CD4-positive, alpha-beta T cell treated with Interleukin-4 for 1 hour (primary cell): ENCODE measurements around the gene FOXN3.
"Not testable (repeated sequence)": the region's sequence is repeated elsewhere in the genome, so short reads cannot be mapped to it uniquely, and the experiment has no call there.

Experiments
- DNase-seq, 2 donors: peaks; one replicate each; pipeline ENCODE4 v3.0.0-alpha.2; 2020 to 2022

FOXN3 gene

DNA sequence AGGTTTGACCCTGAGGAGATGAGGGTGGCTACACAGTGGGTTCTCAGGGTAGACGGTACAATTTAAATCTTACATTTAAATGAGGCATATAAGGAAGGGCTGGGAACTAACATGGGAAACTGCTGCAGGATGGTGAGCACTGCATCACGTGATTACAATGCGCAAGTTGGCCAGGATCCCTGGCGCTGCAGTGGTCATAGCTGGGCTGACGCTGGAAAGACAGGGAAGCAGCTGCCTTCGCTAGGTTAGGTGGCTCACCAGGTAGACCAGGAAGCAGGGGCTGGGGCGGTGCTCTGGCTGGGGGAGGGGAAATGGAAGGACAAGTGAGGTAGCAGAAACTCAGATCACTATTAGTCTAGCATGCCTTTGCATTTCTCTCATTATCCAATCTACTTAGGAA lies 149.9 kb downstream of the FOXN3 start:
- DNase-seq: no peak

DNA sequence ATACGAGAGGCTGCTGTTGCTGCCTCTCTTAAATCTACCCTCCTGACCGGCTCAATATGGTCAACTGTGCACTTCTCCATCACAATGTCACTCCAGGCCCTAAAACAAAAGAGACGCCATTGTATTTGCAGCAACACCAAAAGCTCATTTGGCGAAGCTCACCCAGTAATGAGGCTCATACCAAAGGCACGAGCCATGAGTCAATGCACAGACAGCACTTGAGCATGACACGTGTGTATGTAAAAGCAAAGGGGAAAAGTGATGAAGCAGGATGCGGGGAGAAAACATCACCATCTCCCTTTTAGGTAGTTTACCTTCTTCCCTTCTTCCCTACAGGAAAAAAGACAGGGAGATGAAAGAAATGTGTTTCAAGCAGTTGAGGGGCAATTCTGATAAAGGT lies 150.3 kb downstream of the FOXN3 start:
- no peak for DNase-seq

DNA sequence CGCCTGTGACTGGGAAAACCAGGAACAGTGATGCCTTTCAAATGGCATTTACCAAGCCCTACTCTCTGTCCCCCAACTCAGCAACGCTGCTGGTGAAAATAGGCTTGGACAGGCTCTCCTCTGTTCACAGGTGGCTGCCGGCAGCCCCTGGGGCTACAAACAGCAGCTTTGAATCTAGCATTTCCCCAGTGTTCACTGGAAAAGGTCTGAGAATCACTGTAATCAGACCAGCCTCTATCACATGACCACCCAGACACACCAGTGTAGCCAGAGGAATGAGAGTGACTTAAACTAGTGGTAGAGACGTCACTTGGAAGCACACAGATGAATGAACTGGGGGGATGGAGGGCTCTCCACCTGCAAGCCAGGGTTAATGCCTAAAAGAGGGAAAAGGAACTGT lies 151.8 kb downstream of the FOXN3 start:
- DNase-seq: no peak

DNA sequence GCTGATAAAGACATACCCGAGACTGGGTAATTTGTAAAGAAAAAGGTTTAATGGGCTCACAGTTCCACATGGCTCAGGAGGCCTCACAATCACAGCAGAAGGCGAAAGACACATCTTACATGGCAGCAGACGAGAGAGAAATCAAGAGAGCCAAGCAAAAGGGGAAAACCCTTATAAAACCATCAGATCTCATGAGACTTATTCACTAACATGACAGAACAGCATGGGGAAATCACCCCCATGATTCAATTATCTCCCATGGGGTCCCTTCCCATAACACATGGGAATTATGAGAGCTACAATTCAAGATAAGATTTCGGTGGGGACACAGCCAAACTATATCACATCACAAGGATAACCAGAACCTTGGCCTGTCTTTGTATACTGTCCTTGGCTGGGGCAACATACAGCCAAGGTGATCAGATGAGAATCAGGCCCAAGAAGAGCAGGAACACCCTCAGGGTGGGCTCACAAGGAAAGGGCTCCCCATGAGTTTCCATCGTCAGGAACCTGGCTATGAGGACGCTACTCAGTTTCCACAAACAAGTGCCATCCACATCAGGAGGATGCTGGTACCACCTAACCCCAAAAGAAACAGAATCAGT lies 152.7 kb downstream of the FOXN3 start:
- DNase-seq: no peak

DNA sequence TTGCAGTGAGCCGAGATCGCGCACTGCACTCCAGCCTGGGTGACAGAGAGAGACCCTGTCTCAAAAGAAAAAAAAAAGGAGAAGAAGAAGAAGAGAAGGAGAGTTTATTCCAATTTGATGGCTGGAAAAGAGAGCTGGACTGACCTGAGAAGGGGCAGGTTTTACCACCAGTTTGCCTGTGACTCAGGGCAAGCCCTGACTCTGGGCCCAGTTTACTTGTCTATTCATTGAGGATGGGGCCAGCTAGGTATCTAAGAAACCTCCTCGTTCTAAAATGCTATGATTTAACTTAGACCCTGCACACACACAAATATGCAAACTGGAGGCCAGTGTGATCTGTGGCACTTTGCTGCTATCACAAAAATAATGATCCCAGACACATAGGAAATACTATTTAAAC lies 155.0 kb downstream of the FOXN3 start:
- no peak for DNase-seq

DNA sequence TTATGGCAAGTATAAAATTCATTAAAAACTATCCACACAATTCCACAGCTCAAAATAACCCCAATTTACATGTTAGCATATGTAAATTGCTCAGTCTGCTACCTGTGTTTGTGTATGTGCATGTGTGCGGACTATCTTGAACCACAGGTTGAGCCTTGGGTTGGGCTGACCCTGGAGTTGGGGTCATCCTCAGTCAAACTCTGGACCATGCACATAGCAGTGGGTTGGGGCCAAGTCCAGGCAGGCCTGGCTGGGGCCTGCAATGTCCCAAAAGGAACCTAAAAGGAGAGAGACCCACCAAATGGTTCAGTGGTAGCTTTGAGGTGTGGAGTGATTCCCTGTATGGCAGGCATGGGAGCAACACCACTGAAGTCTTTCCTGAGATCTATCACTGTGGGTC lies 156.1 kb downstream of the FOXN3 start:
- DNase-seq: no peak

DNA sequence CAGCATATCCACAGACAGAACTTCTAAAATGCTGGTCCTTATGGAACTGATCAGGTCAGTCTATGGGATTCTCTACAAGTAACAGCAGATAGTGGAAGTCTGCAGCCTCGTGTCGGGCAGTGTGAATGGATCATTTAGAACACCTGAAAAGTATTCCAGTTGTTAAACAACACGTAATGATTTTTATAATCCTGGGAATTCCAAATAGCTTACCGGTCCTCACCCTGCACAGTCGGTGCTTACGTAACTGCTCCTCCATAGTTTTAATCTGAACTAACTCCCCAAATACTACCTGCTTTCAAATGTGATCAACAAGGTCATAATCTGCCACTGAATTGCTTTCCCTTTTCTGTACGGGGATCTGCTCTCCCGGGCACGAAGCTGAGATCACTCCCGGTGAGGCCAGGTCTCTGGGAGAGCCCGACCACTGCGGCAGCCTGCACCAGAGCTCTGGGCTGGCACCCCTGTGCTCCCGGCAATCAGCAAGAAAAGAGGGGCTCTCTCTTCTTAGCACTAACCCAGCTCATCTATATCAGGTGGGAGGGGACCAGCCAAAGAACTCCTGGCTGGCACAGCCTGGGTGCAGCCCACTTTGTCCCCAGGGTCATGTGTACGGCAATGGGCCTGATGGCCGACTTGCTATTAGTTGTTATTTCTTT lies 157.0 kb downstream of the FOXN3 start:
- no peak for DNase-seq

DNA sequence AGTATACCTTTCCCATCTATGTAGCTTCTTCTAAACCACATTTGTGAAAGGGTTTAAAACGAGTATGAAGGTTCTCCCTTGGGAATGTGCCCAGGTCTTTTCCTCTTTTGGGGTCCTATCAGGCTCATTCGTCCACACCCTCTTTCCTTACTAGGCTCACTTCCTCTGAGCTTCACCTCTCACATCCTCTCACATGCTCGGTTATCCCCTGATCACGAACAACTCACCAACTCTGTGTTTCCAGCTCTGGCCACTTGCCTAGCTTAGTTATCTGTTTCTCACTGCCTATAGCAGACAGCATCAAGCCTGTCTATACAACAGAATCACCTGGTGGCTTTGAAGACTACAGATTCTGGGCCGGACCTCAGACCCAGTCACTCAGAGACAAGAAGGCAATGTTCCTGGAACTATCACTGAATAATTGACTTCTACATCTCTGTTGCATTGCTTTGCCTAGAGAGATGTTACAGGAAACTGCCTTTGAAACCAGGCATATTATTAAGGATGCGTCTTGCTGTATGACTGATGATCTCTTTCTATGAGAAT lies 158.2 kb downstream of the FOXN3 start:
- DNase-seq: no peak

DNA sequence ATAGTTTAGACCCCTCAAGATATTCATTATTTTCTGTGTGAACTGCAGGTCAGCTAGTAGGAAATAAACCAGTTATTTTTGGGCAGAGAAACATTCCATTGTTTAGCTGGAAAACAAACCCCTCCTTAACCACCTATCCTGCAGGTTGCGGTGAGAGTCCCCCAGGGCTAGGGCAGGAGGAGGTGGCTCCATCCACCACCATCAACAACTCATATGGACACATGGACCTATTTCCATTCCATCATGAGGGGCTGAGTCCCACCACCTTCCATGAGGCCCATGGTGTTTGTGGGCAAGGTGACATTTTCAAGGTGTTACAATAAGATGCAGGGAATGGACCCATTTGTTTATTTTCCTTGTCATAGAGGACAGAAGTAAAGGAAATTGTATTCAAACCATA lies 160.1 kb downstream of the FOXN3 start:
- DNase-seq: no peak

DNA sequence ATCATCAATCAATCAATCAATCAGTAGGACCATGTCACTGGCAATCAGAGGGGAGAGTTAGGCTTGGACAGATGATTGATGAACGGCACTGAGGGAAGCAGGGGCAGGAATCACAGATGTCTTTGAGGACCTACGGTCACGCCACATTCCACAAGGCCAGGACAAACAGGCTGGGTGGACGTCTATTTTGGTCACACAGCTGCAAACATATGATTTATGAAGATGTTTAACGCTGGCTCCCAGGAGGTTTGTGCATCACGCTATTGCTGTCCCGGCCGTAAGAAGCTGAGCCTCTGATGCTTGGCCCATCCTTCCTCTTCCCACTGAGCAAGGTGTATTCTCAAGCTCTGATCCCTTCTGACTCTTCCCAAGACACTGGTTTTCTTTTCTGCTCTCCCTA lies 160.8 kb downstream of the FOXN3 start:
- no peak for DNase-seq

DNA sequence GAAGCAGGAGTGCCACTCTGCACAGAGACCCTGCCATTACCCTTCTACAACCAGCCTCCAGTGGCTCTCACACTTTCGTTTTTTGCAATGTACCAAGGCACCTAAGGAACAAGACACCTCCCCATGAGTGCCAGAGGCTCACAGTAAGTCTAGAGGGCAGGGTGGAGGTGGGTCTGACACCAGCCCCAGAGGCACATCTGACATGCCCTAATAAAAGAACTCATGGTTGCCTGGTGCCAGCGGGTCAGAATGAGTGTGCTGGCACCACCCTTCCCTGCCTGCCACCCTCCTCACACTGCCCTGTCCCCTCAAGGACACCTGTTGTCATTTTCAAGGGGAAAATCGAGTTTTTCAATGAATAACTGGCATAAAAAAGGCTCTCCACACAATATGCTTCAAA lies 161.2 kb downstream of the FOXN3 start:
- DNase-seq: no peak

DNA sequence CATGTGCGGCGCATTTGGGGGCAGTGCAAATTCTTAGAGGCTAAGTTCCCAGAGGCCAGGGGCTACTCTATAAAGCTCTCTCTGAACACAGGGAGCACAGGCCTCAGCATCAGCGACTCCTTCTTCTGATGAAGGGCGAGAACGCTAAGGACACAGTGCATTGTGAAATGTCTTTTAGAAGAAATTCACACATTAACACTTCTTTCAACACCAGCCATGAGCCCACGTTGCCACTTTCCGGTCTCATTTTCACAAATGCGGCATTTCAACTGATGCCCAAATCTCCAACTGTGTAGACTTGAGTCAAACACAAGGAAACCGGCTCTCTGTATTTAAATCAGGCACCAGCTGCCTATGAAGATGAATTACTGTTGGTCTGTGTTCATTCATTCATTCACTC lies 162.0 kb downstream of the FOXN3 start:
- no peak for DNase-seq

DNA sequence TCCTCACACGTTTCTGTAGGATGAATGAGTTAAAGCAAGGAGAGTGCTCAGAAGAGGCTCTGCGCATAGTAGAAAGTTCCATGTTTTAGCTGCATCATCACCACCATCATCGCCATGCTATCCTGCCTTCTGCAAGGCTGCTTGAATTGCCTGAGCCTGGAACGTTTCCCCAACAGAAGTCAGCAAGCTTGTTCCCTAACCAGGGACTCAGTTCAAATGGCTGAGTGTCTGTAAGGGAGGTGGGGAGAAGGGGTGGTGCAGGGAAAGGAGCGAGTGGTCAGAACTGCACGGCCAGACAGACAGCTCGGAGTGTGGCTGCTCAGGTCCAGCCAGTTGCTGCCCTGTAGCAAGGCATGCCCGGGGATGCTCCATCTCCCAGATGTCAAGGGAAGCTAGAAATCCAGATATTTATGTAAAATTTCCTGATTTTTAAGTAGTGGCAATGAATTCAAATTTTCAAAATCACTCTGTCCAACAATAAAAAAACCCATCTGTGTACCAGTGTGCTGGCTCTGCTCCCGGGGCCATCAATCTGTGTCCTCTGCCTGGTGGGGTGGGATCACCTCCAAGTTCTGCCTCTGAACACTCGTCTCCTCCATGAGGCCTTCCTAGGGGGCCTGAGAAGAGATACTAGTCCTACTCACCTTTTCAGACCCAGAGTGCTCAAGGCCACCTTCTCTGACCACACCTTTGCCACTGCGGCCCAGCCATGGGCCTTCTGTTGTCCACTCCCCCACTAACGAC lies 162.7 kb downstream of the FOXN3 start:
- DNase-seq: no peak

DNA sequence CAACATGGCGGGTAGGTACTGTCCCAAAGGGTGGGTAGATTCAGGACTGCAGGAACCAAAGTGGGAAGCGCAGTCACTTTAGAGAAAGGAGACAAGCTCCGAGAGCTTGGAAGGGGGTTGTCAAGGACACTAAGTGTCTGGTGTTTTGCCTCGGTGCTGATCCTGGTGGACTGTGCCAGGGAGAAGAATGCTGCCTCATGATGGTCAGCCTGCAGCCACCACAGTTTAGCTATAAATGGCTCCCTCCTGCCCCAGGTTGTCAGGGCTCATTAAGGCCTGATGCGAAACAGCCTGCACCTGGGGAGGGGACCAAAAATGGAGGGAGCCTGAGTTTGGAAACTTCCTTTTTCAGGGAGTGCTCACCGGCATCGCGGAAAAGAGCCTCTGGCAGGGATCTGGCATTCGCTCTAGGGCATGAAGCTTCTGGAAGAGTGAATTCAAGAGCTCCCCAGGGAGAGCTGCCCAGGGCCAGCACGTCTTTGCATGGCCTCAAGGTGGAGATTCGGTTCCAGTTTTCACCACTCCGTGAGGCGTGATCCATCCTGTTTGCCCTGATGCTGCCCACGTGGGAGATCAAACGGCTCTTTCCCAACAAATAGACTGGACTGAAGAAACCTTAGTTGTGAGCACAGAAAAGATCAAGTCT lies 164.0 kb downstream of the FOXN3 start:
- no peak for DNase-seq

DNA sequence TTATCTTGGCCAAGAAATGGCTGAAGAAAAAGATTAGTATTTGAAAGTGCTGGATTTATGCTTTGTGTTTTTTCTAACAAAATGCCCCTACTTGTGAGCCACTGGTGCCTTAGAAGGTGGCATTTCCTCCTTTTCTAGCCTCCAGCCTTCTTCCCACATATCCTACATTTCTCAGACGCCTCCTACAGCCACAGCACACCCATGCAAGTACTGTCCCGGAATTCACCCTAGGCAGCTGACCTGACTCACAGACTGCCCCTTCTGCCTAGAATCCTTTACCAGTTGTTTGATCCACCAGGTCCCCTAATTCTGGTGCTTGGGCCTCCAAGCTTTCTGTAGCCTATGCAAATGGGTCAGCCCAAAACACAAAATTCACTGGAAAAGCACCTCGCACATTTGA lies 166.0 kb downstream of the FOXN3 start:
- DNase-seq: no peak

DNA sequence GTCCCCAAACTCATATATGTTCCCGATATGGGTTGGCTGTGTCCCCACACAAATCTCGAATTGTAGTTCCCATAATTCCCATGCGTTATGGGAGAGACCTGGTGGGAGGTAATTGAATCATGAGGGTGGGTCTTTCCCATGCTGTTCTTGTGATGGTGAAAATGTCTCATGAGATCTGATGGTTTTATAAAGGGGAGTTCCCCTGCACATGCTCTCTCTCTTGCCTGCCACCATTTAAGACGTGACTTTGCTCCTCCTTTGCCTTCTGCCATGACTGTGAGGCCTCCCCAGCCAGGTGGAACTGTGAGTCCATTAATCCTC lies 166.4 kb downstream of the FOXN3 start:
- not testable (repeated sequence) for DNase-seq

DNA sequence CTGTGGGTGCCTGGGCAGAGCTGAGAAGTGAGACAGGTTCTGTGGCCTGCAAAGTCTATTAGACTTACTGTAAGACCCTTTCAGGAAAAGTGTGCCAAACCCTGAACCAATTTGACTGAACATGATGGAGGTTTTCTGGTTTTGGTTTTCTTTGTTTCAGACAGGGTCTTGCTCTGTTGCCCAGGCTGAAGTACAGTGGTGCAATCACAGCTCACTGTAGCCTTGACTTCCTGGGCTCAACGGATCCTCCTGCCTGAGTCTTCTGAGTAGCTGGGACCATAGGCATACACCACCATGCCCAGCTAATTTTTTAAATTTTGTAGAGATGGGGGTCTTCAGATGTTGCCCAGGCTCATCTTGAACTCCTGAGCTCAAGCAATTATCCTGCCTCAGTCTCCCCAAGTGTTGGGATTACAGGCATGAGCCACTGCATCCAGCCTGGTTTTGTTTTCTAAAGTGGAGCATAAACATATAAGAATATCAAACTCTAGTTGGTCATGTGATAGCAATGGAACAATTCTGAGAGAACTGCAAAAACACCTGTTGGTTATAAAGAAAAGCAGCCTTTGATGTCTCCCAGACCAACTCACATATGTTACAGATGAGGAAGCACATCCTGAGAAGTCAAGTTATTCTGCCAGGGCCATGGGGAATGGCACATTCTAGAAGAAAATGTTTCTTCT lies 166.9 kb downstream of the FOXN3 start:
- no peak for DNase-seq

DNA sequence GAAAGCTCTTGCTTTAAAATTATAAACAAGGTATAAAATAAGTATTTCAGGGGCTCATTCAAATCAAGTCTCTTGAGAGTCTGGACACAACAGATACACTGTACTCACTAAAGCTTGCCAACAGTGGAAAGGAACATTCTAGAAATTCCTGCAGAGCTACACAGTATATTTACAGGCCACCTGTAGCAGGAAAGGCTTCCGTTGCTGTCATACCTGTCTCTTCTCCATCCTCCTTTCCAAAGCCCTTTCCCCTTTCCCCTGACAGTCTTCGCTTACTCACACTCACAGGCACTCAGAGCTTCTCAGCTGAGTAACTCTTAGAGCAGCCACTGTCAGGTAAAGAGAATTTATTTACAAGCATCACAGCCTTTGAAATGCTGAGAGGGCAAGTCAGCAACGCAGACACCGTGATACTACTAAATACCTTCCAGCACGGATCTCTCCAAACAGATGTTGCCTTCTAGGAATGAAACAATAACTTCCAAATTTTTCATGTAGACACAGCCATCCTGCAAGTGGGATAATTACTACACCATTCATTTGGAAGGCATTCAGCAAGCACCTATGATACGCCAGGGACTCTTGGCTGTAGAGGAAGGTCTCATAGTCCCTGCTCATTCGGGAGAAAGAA lies 167.9 kb downstream of the FOXN3 start:
- DNase-seq: no peak

DNA sequence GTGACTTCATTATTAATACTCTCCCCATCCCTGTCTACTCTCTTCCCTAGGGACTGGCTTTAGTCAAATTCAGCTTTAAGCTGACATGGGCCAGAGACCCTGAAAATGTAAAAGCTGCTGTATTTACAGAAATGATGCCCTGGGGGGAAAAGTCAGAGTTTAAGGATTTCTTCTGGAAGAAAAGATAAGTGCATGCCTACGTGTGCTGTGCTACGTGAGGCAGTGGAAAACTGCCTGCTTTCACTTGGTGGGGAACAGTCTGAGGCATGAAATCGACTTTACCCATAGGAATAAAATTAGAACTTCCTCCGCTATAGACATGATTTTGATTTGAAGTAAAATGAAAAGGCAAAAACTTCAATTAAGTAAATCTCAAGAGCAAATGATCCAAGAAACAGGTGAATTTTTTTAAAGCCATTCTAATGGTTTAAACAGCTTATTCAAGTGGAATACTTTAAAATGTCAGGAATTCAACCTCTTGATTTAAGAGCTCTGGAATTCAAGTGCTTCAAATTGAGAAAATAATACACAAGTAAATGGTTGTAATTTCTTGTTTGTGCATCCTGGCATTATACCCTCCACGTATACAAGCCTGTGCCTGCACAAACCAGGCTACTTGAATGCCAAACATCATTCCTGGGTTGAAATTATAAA lies 168.5 kb downstream of the FOXN3 start:
- no peak for DNase-seq

DNA sequence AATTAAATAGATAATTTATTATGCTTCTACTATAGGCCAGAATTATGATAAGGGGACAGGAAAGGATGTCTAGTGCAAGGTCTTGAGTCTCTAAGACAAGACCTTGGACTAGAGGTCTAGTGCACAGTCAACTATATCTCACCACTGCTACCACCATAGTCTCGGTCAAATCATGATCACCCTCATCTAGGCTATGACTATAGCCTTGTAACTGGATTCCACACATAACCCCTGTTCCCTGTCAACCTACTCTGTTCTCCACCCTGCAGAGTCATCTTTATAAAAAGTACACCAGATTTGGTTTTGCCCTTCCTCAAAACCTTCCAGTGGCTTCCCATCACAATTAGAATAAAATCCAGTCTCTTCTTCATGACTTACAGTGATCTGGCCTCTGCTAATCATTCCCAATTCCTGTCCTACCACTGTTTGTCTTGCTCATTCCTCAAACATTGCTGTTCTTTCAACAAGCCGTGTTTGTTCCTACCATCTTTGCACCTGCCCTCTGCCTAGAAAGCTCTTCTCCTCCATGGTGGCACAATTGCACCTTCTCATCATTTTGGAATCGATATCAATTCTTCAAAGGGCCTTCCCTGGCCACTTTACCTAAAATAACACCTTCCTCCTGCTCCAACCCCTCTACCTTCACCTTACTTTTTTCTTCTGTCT lies 169.4 kb downstream of the FOXN3 start:
- DNase-seq: no peak

DNA sequence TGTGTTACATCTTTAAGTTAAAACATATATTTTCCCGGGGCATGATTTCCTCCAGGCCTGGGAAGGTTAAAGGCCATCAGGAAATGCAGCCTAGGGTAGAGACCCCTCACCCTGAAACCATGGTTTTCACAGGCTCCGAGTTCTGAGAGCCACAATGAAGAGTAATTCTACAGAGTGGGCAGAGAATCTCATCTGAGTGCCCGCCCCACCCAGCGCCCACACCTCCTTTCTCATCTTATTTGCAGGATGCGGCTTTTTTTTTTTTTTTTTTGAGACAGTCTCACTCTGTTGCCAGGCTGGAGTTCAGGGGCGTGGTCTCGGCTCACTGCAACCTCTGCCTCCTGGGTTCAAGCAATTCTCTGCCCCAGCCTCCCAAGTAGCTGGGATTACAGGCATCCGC lies 170.7 kb downstream of the FOXN3 start:
- DNase-seq: no peak

DNA sequence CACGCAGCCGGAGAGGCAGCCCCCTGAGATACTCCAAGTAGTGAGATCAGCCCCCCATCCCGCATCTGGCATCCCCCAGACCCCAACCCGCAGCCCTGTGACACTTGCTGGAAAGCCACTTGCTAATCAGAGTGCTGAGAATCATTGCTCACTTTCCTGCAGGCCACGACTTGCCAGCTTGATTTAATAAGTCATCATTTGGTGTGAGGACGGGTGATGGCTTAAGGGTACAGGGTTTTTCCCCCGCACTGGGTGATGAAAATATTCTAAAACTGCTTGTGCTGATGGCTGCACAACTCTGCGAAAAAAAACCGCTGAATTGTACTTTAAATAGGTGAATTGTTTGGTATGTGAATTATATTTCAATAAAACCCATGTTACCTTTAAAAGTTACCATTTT lies 171.2 kb downstream of the FOXN3 start:
- DNase-seq: no peak
